HepG2 (cell line): Measurements from ENCODE around the gene BTG3. TPM values are rescaled to one million over a fixed set of nuclear protein-coding genes. Genes with fewer than 3 reads are reported as not detected.

Experiments
- FOXC1 ChIP-seq: sonication (generic); formaldehyde crosslinking; IDR thresholded peaks from 2 replicates; pipeline ENCODE4 v1.8.0; 2022; ENCODE audit warnings: mild to moderate bottlenecking, missing genetic modification reagents, borderline replicate concordance
- HOXA7 ChIP-seq: sonication (generic); formaldehyde crosslinking; IDR thresholded peaks from 2 replicates; pipeline ENCODE4 v1.8.1; 2022; ENCODE audit warnings: mild to moderate bottlenecking, missing genetic modification reagents, moderate library complexity
- MIXL1 ChIP-seq: IDR thresholded peaks from 2 replicates; pipeline ENCODE4 v1.6.1; 2016
- MTA1 ChIP-seq: sonication (generic); formaldehyde crosslinking; IDR thresholded peaks from 2 replicates; pipeline ENCODE4 v1.4.0; 2020; ENCODE audit warnings: missing genetic modification reagents, mild to moderate bottlenecking, borderline replicate concordance
- MYNN ChIP-seq: sonication (generic); formaldehyde crosslinking; IDR thresholded peaks from 2 replicates; pipeline ENCODE4 v1.4.0; 2020; ENCODE audit warnings: mild to moderate bottlenecking, low read depth, missing genetic modification reagents
- NFATC3 ChIP-seq: sonication (generic); formaldehyde crosslinking; IDR thresholded peaks from 2 replicates; pipeline ENCODE4 v1.5.1; 2020; ENCODE audit warnings: mild to moderate bottlenecking, missing genetic modification reagents
- NR2F1 ChIP-seq, 2 experiments: fragments of 450-650 bp in 1 of 2; formaldehyde crosslinking in 1 of 2; IDR thresholded peaks; 2 replicates each; pipeline versions ENCODE4 v1.5.0 to v1.6.1; 2016 to 2020; ENCODE audit warnings: mild to moderate bottlenecking in 1 of 2, missing compliant biosample characterization in 1 of 2, missing genetic modification reagents in 1 of 2, moderate library complexity in 1 of 2
- SIX1 ChIP-seq: sonication (generic); formaldehyde crosslinking; IDR thresholded peaks from 2 replicates; pipeline ENCODE4 v1.4.0; 2020; ENCODE audit warnings: missing genetic modification reagents, borderline replicate concordance
- TP53 ChIP-seq: sonication (generic); formaldehyde crosslinking; conservative IDR thresholded peaks from 2 replicates; pipeline ENCODE4 v1.4.0; 2020; ENCODE audit warnings: missing genetic modification reagents
- ZFP90 ChIP-seq: sonication (generic); formaldehyde crosslinking; IDR thresholded peaks from 2 replicates; pipeline ENCODE4 v1.8.0; 2022; ENCODE audit warnings: missing genetic modification reagents, mild to moderate bottlenecking, inconsistent platforms, borderline replicate concordance
- ZNF546 ChIP-seq: sonication (generic); formaldehyde crosslinking; conservative IDR thresholded peaks from 2 replicates; pipeline ENCODE4 v1.8.1; 2023; ENCODE audit warnings: mild to moderate bottlenecking, missing genetic modification reagents
- ZNF564 ChIP-seq: sonication (generic); formaldehyde crosslinking; IDR thresholded peaks from 2 replicates; pipeline ENCODE4 v1.8.1; 2023; ENCODE audit warnings: mild to moderate bottlenecking, missing genetic modification reagents
- ZNF766 ChIP-seq: sonication (generic); formaldehyde crosslinking; IDR thresholded peaks from 2 replicates; pipeline ENCODE4 v1.5.0; 2020; ENCODE audit warnings: missing genetic modification reagents, borderline replicate concordance
- ZSCAN20 ChIP-seq: sonication (generic); formaldehyde crosslinking; IDR thresholded peaks from 2 replicates; pipeline ENCODE4 v1.4.0; 2020; ENCODE audit warnings: missing genetic modification reagents, mild to moderate bottlenecking, borderline replicate concordance
- polyA plus RNA-seq, 8 experiments: library from polyadenylated mRNA; depleted of rRNA in 3 of 8; stranded (reverse) in 7 of 8; unstranded in 1 of 8; fragments of >200 nt; fragmentation: Illumina TruSeq in 4 of 8; extraction: Trizol in 4 of 8; gene quantifications; 2 replicates each; pipeline versions ENCODE4 v1.2.1 to v1.2.3, GENCODE V29; 2011 to 2016; ENCODE audit warnings: low read depth in 4 of 8, missing spikeins in 1 of 8, mixed read lengths in 1 of 8; ENCODE audit not compliant: insufficient read depth in 1 of 8
- total RNA-seq, 5 experiments: library from RNA; depleted of rRNA; stranded (reverse); fragments of >200 nt; fragmentation: Illumina TruSeq; extraction: Trizol; gene quantifications; 2 replicates each; pipeline ENCODE4 v1.2.3, GENCODE V29; 2016; ENCODE audit warnings: low read depth in 1 of 5
- TF ChIP-seq, protein P1 (sequence below): sonication (generic); formaldehyde crosslinking; conservative IDR thresholded peaks from 2 replicates; pipeline ENCODE4 v1.4.0; 2020; ENCODE audit warnings: missing genetic modification reagents
- TF ChIP-seq, protein P2 (sequence below): sonication (generic); formaldehyde crosslinking; IDR thresholded peaks from 2 replicates; pipeline ENCODE4 v1.4.0; 2020; ENCODE audit warnings: missing genetic modification reagents
- TF ChIP-seq, protein P3 (sequence below): sonication (generic); formaldehyde crosslinking; IDR thresholded peaks from 2 replicates; pipeline ENCODE4 v1.4.0; 2020; ENCODE audit warnings: missing genetic modification reagents, borderline replicate concordance
- TF ChIP-seq, protein P4 (sequence below): sonication (generic); formaldehyde crosslinking; IDR thresholded peaks from 2 replicates; pipeline ENCODE4 v1.8.1; 2023; ENCODE audit warnings: missing genetic modification reagents, mild to moderate bottlenecking, borderline replicate concordance
- TF ChIP-seq, protein P5 (sequence below): IDR thresholded peaks from 2 replicates; pipeline ENCODE4 v1.6.1; 2012; ENCODE audit warnings: low read length, improper control_type of control experiment

Gene BTG3
- total and polyA plus RNA-seq, 2 of the 13 experiments (the other 11 are each of a cell fraction or from before 2014, with no cell fraction given), result 13.9 to 27.4 TPM

DNA sequence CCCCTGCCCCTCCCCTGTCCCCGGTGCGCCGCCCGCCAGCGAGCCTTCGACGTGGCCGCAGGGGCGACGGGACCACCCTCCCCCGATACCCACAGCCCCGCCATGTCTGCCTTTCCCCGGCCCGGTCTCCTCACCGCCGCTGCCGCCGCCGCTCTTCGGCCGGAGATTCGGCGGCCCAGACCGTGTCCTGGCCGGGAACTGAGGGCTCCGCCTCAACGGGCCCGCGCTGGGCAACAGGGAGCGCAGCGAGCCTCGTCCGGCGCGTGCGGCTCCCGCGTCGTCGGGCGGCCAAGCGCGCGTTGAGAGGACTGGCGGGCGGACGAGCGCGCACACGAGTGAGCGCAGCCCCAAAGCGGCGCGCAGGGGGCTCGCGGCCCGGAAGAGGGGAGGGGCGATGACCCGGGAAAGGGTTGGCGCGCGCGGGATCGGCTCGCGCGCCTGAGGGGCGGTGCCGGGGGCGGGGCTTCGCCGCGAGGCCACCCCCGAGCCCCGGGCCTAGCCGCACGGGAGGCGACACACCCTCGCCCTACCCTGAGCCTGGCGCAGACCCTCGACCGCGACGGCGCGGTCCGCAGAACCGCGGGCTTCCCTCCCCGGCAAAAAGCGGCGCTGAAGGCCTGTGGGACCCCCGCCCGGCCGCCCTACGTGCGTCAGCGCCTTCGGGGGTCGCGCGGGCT, at the start of gene BTG3 (continued):
- TF ChIP-seq, protein P1, sequence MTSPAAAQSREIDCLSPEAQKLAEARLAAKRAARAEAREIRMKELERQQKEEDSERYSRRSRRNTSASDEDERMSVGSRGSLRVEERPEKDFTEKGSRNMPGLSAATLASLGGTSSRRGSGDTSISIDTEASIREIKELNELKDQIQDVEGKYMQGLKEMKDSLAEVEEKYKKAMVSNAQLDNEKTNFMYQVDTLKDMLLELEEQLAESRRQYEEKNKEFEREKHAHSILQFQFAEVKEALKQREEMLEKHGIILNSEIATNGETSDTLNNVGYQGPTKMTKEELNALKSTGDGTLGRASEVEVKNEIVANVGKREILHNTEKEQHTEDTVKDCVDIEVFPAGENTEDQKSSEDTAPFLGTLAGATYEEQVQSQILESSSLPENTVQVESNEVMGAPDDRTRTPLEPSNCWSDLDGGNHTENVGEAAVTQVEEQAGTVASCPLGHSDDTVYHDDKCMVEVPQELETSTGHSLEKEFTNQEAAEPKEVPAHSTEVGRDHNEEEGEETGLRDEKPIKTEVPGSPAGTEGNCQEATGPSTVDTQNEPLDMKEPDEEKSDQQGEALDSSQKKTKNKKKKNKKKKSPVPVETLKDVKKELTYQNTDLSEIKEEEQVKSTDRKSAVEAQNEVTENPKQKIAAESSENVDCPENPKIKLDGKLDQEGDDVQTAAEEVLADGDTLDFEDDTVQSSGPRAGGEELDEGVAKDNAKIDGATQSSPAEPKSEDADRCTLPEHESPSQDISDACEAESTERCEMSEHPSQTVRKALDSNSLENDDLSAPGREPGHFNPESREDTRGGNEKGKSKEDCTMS (CRISPR knock-in tag), result no peak
- TF ChIP-seq, protein P2, sequence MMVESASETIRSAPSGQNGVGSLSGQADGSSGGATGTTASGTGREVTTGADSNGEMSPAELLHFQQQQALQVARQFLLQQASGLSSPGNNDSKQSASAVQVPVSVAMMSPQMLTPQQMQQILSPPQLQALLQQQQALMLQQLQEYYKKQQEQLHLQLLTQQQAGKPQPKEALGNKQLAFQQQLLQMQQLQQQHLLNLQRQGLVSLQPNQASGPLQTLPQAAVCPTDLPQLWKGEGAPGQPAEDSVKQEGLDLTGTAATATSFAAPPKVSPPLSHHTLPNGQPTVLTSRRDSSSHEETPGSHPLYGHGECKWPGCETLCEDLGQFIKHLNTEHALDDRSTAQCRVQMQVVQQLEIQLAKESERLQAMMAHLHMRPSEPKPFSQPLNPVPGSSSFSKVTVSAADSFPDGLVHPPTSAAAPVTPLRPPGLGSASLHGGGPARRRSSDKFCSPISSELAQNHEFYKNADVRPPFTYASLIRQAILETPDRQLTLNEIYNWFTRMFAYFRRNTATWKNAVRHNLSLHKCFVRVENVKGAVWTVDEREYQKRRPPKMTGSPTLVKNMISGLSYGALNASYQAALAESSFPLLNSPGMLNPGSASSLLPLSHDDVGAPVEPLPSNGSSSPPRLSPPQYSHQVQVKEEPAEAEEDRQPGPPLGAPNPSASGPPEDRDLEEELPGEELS (CRISPR knock-in tag), result no peak; the same call in 1 of the 2 replicates
- TF ChIP-seq SIX1 (CRISPR knock-in tag), result no peak
- peak; percentile 54; the same call in 1 of the 2 replicates for TF ChIP-seq ZNF766 (CRISPR knock-in tag)
- peak; percentile 83; the same call in 1 of the 2 replicates for TF ChIP-seq FOXC1 (CRISPR knock-in tag)
- 0 out of 2 replicates have a peak, but pooled peaks have one; percentile 63 for TF ChIP-seq ZNF546 (CRISPR knock-in tag)
- no peak; the same call in 1 of the 2 replicates for TF ChIP-seq MIXL1 (CRISPR knock-in tag)
- TF ChIP-seq MTA1, result peak; percentile 51; the same call in 1 of the 2 replicates
- TF ChIP-seq ZSCAN20 (CRISPR knock-in tag), result peak; percentile 42; the same call in 1 of the 2 replicates
- no peak for TF ChIP-seq MYNN (CRISPR knock-in tag)
- TF ChIP-seq ZNF564, result peak; percentile 73; the same call in 1 of the 2 replicates
- TF ChIP-seq NR2F1 (CRISPR knock-in tag; IDR thresholded peaks at IDR 0.05), result no peak
- TF ChIP-seq NFATC3 (CRISPR knock-in tag), result no peak
- no peak for TF ChIP-seq TP53 (CRISPR knock-in tag)
- TF ChIP-seq, protein P3, sequence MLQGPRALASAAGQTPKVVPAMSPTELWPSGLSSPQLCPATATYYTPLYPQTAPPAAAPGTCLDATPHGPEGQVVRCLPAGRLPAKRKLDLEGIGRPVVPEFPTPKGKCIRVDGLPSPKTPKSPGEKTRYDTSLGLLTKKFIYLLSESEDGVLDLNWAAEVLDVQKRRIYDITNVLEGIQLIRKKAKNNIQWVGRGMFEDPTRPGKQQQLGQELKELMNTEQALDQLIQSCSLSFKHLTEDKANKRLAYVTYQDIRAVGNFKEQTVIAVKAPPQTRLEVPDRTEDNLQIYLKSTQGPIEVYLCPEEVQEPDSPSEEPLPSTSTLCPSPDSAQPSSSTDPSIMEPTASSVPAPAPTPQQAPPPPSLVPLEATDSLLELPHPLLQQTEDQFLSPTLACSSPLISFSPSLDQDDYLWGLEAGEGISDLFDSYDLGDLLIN, result peak; percentile 75; the same call in 1 of the 2 replicates
- peak; percentile 25; the same call in 1 of the 2 replicates for TF ChIP-seq ZFP90 (CRISPR knock-in tag)
- TF ChIP-seq, protein P4, sequence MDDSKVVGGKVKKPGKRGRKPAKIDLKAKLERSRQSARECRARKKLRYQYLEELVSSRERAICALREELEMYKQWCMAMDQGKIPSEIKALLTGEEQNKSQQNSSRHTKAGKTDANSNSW, result peak; percentile 91
- TF ChIP-seq, protein P5, sequence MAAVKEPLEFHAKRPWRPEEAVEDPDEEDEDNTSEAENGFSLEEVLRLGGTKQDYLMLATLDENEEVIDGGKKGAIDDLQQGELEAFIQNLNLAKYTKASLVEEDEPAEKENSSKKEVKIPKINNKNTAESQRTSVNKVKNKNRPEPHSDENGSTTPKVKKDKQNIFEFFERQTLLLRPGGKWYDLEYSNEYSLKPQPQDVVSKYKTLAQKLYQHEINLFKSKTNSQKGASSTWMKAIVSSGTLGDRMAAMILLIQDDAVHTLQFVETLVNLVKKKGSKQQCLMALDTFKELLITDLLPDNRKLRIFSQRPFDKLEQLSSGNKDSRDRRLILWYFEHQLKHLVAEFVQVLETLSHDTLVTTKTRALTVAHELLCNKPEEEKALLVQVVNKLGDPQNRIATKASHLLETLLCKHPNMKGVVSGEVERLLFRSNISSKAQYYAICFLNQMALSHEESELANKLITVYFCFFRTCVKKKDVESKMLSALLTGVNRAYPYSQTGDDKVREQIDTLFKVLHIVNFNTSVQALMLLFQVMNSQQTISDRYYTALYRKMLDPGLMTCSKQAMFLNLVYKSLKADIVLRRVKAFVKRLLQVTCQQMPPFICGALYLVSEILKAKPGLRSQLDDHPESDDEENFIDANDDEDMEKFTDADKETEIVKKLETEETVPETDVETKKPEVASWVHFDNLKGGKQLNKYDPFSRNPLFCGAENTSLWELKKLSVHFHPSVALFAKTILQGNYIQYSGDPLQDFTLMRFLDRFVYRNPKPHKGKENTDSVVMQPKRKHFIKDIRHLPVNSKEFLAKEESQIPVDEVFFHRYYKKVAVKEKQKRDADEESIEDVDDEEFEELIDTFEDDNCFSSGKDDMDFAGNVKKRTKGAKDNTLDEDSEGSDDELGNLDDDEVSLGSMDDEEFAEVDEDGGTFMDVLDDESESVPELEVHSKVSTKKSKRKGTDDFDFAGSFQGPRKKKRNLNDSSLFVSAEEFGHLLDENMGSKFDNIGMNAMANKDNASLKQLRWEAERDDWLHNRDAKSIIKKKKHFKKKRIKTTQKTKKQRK, result no peak
- no peak for TF ChIP-seq HOXA7
